HepG2 (cell line): Measurements from ENCODE around the gene IQCH. TPM values are rescaled to one million over a fixed set of nuclear protein-coding genes. Genes with fewer than 3 reads are reported as not detected.

Experiments
- ATAC-seq: fragments of 200-7000 bp; cut with Tn5 transposase; 3 replicates; pipeline ENCODE4 v1.9.1; 2020; ENCODE audit warnings: mild to moderate bottlenecking, moderate library complexity
- BruUV-seq: library from RNA; stranded (reverse); fragments of 400-500 nt; replicated peaks from 2 replicates; lab custom pipeline; 2021; lab: Mats Ljungman, UMichigan
- CTCF ChIA-PET: fragments of 300-600 bp; formaldehyde crosslinking; extraction: SDS; loops from one replicate; lab custom pipeline; 2021; ENCODE audit warnings: low total read pairs, inconsistent platforms, low intra/inter-chr PET ratio; lab: Yijun Ruan, JAX
- POLR2A ChIA-PET: fragments of 350-600 bp; sonication (Branson Sonifier 250); formaldehyde crosslinking; loops from one replicate; lab custom pipeline; 2020; ENCODE audit warnings: antibody characterized with exemption, inconsistent platforms; lab: Yijun Ruan, JAX
- DNase-seq: peaks from one replicate; pipeline ENCODE4 v3.0.0-alpha.2; 2015; ENCODE audit warnings: low spot score
- FAIRE-seq: peaks from 3 replicates; lab custom pipeline; 2011; peaks lifted over from hg19 to GRCh38; lab: Jason Lieb, UNC
- H2AFZ ChIP-seq: one replicate; pipeline ENCODE4 v1.6.1; 2011; ENCODE audit warnings: low read length, inconsistent platforms
- H3K27ac ChIP-seq: fragments of 300-600 bp; 3 replicates; pipeline ENCODE4 v1.8.0; 2011; ENCODE audit warnings: mixed run types, mild to moderate bottlenecking, mixed read lengths, low read length, inconsistent platforms; ENCODE audit not compliant: insufficient read depth; ENCODE audit errors: extremely low read length
- H3K27me3 ChIP-seq, 2 experiments: fragments of 200-600 bp in 1 of 2; 2 replicates in 1 of 2; 3 replicates in 1 of 2; pipeline versions ENCODE4 v1.6.0 to v1.8.0; 2011; ENCODE audit warnings: low read length in 2 of 2, mild to moderate bottlenecking in 2 of 2, moderate library complexity in 2 of 2, inconsistent platforms in 1 of 2; ENCODE audit not compliant: insufficient read depth in 2 of 2, control insufficient read depth in 1 of 2
- H3K36me3 ChIP-seq, 2 experiments: fragments of 200-600 bp in 1 of 2; replicated peaks in 1 of 2; 2 replicates in 1 of 2; 3 replicates in 1 of 2; pipeline versions ENCODE4 v1.5.1 to v1.8.0; 2011; ENCODE audit warnings: low read length in 2 of 2, inconsistent platforms in 1 of 2; ENCODE audit not compliant: insufficient read depth in 2 of 2, control insufficient read depth in 1 of 2
- H3K4me1 ChIP-seq: 2 replicates; pipeline ENCODE4 v1.5.1; 2012; ENCODE audit warnings: low read length, inconsistent platforms; ENCODE audit not compliant: insufficient read depth
- H3K4me2 ChIP-seq: 2 replicates; pipeline ENCODE4 v1.6.0; 2011; ENCODE audit warnings: low read depth, low read length, inconsistent platforms
- H3K4me3 ChIP-seq, 3 experiments: fragments of 200-600 bp in 1 of 3; sonication (generic), shearing (Covaris generic) in 1 of 3; replicated peaks in 1 of 3; 2 replicates each; pipeline ENCODE4 v1.5.1; 2011 to 2016; ENCODE audit warnings: low read length in 3 of 3, inconsistent platforms in 2 of 3, low read depth in 2 of 3, mild to moderate bottlenecking in 2 of 3, control low read depth in 1 of 3, mixed read lengths in 1 of 3; ENCODE audit not compliant: insufficient read depth in 1 of 3
- H3K79me2 ChIP-seq: one replicate; pipeline ENCODE4 v1.6.1; 2011; ENCODE audit warnings: low read length, inconsistent platforms; ENCODE audit not compliant: insufficient read depth
- H3K9ac ChIP-seq: 2 replicates; pipeline ENCODE4 v1.6.0; 2011; ENCODE audit warnings: mild to moderate bottlenecking, low read depth, low read length, inconsistent platforms; ENCODE audit not compliant: insufficient read depth
- H3K9me3 ChIP-seq: 2 replicates; pipeline ENCODE4 v1.5.1; 2012; ENCODE audit warnings: mild to moderate bottlenecking, low read length
- H4K20me1 ChIP-seq: 2 replicates; pipeline ENCODE4 v1.6.0; 2011; ENCODE audit warnings: inconsistent platforms, mild to moderate bottlenecking, low read length, moderate library complexity; ENCODE audit not compliant: insufficient read depth
- AFF4 ChIP-seq: sonication (generic); formaldehyde crosslinking; IDR thresholded peaks from 2 replicates; pipeline ENCODE4 v1.4.0; 2020; ENCODE audit warnings: missing genetic modification reagents
- FOXA1 ChIP-seq, 2 experiments: fragments of 450-650 bp in 1 of 2; sonication (generic) in 1 of 2; formaldehyde crosslinking in 1 of 2; IDR thresholded peaks; 2 replicates each; pipeline versions ENCODE4 v1.4.0 to v1.6.1; 2016 to 2020; ENCODE audit warnings: missing genetic modification reagents in 1 of 2
- GPBP1L1 ChIP-seq: sonication (generic); formaldehyde crosslinking; IDR thresholded peaks from 2 replicates; pipeline ENCODE4 v1.5.0; 2020; ENCODE audit warnings: mild to moderate bottlenecking, missing genetic modification reagents
- XBP1 ChIP-seq: sonication (generic); formaldehyde crosslinking; IDR thresholded peaks from 2 replicates; pipeline ENCODE4 v1.5.0; 2020; ENCODE audit warnings: missing genetic modification reagents
- ZNF460 ChIP-seq: sonication (generic); formaldehyde crosslinking; IDR thresholded peaks from 2 replicates; pipeline ENCODE4 v1.5.1; 2020; ENCODE audit warnings: missing genetic modification reagents, mild to moderate bottlenecking, borderline replicate concordance
- ZNF589 ChIP-seq: sonication (generic); formaldehyde crosslinking; conservative IDR thresholded peaks from 2 replicates; pipeline ENCODE4 v1.8.0; 2022; ENCODE audit warnings: mild to moderate bottlenecking, moderate library complexity, missing genetic modification reagents
- WGBS: methylation state at CpG from one replicate; pipeline ENCODE4 v1.1.6; 2017; ENCODE audit warnings: low lambda C conversion rate; 5-methylcytosine and 5-hydroxymethylcytosine counted together
- in situ Hi-C: cut with HindIII; loops from 2 replicates; pipeline ENCODE4 v1.10.0; 2017; ENCODE audit warnings: low pct_unique_long_range_greater_than_20kb; ENCODE audit not compliant: extremely low pct_ligation_motif_present
- intact Hi-C: fragments of 100-400 bp; cut with micrococcal nuclease; formaldehyde crosslinking; loops from one replicate; pipeline ENCODE4 v1.10.0; 2022; ENCODE audit not compliant: unreplicated experiment
- polyA plus RNA-seq, 8 experiments: library from polyadenylated mRNA; depleted of rRNA in 3 of 8; stranded (reverse) in 7 of 8; unstranded in 1 of 8; fragments of >200 nt; fragmentation: Illumina TruSeq in 4 of 8; extraction: Trizol in 4 of 8; gene quantifications; 2 replicates each; pipeline versions ENCODE4 v1.2.1 to v1.2.3, GENCODE V29; 2011 to 2016; ENCODE audit warnings: low read depth in 4 of 8, missing spikeins in 1 of 8, mixed read lengths in 1 of 8; ENCODE audit not compliant: insufficient read depth in 1 of 8
- total RNA-seq, 5 experiments: library from RNA; depleted of rRNA; stranded (reverse); fragments of >200 nt; fragmentation: Illumina TruSeq; extraction: Trizol; gene quantifications; 2 replicates each; pipeline ENCODE4 v1.2.3, GENCODE V29; 2016; ENCODE audit warnings: low read depth in 1 of 5
- TF ChIP-seq, protein P1 (sequence below): sonication (generic); formaldehyde crosslinking; IDR thresholded peaks from 2 replicates; pipeline ENCODE4 v1.5.0; 2020; ENCODE audit warnings: missing genetic modification reagents, mild to moderate bottlenecking, borderline replicate concordance
- TF ChIP-seq, protein P2 (sequence below): sonication (generic); formaldehyde crosslinking; IDR thresholded peaks from 2 replicates; pipeline ENCODE4 v1.5.0; 2020; ENCODE audit warnings: missing genetic modification reagents

The IQCH gene
- total and polyA plus RNA-seq, 2 of the 13 experiments (the other 11 are each of a cell fraction or from before 2014, with no cell fraction given) = 0.16 to 0.55 TPM

DNA sequence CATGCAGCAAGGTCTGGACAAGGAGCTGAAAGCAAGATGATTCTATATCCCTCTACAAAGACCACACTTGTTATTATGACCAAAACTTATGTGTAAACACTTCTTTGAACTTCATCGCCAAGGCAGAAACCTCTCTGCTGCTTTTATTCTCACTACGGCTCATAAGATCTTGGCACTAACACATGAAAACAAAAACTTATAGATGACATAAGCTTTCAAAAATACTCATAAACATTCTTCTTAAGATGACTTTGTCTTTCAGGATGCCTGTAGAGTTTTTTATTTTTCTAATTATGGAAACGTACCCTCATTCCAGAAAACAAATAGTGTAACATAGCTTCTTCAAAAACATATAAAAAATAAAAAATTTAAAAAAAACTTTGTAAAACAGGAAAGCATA, 253.8 kb downstream of the IQCH start:
- H3K4me3 ChIP-seq = no peak overlapping the region
- no peaks in the 10 kb centered on the region for H4K20me1 ChIP-seq
- H3K27me3 ChIP-seq = no peaks in the 10 kb centered on the region
- H3K9me3 ChIP-seq = no peaks in the 10 kb centered on the region
- no TSS peak for BruUV-seq
- ATAC-seq = no peak
- TF ChIP-seq FOXA1 (IDR thresholded peaks at IDR 0.05) = no peak
- TF ChIP-seq FOXA1 (CRISPR knock-in tag; IDR thresholded peaks at IDR 0.05) = no peak
- TF ChIP-seq AFF4 = no peak
- TF ChIP-seq, protein P1, sequence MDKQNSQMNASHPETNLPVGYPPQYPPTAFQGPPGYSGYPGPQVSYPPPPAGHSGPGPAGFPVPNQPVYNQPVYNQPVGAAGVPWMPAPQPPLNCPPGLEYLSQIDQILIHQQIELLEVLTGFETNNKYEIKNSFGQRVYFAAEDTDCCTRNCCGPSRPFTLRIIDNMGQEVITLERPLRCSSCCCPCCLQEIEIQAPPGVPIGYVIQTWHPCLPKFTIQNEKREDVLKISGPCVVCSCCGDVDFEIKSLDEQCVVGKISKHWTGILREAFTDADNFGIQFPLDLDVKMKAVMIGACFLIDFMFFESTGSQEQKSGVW = no peak
- TF ChIP-seq ZNF589 = no peak
- no peak for TF ChIP-seq ZNF460 (CRISPR knock-in tag)
- TF ChIP-seq GPBP1L1 = no peak
- TF ChIP-seq, protein P2, sequence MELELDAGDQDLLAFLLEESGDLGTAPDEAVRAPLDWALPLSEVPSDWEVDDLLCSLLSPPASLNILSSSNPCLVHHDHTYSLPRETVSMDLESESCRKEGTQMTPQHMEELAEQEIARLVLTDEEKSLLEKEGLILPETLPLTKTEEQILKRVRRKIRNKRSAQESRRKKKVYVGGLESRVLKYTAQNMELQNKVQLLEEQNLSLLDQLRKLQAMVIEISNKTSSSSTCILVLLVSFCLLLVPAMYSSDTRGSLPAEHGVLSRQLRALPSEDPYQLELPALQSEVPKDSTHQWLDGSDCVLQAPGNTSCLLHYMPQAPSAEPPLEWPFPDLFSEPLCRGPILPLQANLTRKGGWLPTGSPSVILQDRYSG (CRISPR knock-in tag) = no peak
- TF ChIP-seq XBP1 (CRISPR knock-in tag) = no peak
- TF ChIP-seq, all 625 proteins: peak for 0
- no peak overlapping the region for H3K27ac ChIP-seq
- no peak overlapping the region for H3K9ac ChIP-seq
- FAIRE-seq = no peak
- no peaks in the 10 kb centered on the region for H3K79me2 ChIP-seq
- H3K4me1 ChIP-seq = 0 out of 2 replicates have a peak, but pooled peaks cover 5% of the 10 kb centered on the region
- 97% methylated on average over 3 of the region's 3 CpGs for WGBS
- CTCF ChIA-PET = no interaction called here
- POLR2A ChIA-PET = no interaction called here
- H3K4me2 ChIP-seq = no peak overlapping the region
- in situ Hi-C loops (no loop called here), intact Hi-C loops (no loop called here)
- no peak for DNase-seq
- H3K36me3 ChIP-seq = peaks cover 1 to 11% of the 10 kb centered on the region in 2 experiments; a peak in 2 of 5 replicates
- H2AFZ ChIP-seq = no peak overlapping the region
